Fibroblast of skin of left biceps (primary cell): ENCODE data around the gene GRIN2B.
A peak's percentile ranks its signal among the peaks of the same experiment; 100 is the strongest.

ENCODE experiments used
- DNase-seq, 2 experiments: peaks; one replicate each; pipeline ENCODE4 v3.0.0-alpha.2; 2013; ENCODE audit warnings: low read depth in 2 of 2

The GRIN2B gene

GRCh38 chr12:13957576-13957975, 23.8 kb downstream of the GRIN2B start:
- no peak for DNase-seq

GRCh38 chr12:13956060-13956590, 25.3 kb downstream of the GRIN2B start:
- no peak for DNase-seq

- DNase-seq = no peak
Measured at GRCh38 chr12:13952096-13952495, 29.3 kb downstream of the GRIN2B start.

- no peak for DNase-seq
Measured at GRCh38 chr12:13950502-13950901, 30.9 kb downstream of the GRIN2B start.

- DNase-seq = no peak
Measured at GRCh38 chr12:13948621-13949020, 32.8 kb downstream of the GRIN2B start.

- no peak for DNase-seq
Measured at GRCh38 chr12:13947276-13947946, 34.0 kb downstream of the GRIN2B start.

- DNase-seq = no peak
Measured at GRCh38 chr12:13945641-13946040, 35.8 kb downstream of the GRIN2B start.

GRCh38 chr12:13945236-13945635, 36.2 kb downstream of the GRIN2B start:
- no peak for DNase-seq

- DNase-seq = no peak
Measured at GRCh38 chr12:13942826-13943225, 38.6 kb downstream of the GRIN2B start.

DNA sequence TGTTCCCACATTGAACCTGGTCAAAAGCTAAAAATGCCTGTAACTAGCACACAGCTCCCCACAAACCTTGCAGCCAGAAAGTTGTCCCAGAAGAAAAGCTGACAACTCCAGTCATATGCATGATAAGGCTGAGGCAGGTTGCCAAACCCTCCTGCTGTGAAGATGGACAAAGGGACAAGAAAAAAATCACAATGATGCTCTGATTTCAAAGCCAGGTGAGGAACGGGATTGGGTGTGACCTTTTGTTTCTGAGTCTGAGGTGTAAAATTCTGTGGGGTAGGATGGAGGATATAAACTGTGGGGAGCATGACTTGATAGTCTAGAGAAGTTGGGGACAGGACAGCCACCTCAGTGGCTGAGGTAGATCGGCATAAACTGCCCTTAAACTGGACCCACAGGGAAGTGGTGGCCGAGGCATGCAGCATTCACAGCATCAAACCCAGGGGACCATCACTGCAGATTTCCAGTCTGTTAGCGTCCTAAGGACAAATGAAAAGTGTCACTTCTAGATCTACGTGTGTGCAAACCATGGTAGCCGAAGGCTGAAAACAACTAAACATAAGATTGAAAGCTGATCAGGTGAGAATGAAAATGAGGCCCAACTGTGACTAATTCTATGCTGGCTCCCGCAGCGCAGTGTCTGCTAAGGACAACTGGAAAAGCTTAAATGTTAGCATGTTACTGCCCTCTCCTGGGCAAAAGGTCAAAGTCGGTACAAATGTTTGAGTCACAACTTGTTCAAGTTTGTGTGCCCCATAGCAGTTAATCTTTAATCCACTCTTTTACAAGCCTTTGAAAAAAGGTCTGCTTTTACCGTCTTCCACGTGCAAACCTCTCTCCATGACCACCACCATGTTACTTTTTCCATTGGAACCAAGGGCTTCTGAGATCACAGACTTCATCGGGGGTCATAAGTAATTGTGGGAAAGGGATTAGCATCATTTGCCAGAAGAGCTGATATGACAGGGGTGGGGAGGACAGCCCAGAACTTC, 39.8 kb downstream of the GRIN2B start:
- peak in 1 of 2 experiments; percentile 1 for DNase-seq

DNA sequence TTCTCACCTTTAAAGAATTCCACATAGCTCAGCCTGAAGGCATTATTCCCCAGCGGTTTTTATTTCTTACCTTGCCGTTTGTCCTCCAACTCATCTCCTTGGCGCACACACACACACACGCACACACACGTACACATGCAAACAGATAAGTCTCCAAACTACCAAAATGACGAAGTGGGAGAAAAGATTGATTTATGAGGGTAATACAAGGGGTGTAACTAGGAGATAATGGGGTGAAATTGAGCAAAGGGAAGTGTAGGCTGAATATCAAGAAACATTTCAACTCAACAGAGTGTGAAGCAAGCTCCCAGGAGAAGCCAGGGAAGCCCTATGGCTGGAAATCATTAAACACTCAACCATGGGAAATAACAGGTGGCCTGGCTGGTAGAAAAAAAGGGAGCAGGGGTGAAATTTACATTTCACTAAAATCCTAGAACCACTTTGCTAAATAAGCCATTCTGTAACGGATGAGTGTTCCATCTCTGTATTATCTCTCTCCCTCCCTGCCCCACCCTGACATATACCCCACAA, 41.0 kb downstream of the GRIN2B start:
- no peak for DNase-seq

- no peak for DNase-seq
Measured at GRCh38 chr12:13937735-13938134, 43.7 kb downstream of the GRIN2B start.

DNA sequence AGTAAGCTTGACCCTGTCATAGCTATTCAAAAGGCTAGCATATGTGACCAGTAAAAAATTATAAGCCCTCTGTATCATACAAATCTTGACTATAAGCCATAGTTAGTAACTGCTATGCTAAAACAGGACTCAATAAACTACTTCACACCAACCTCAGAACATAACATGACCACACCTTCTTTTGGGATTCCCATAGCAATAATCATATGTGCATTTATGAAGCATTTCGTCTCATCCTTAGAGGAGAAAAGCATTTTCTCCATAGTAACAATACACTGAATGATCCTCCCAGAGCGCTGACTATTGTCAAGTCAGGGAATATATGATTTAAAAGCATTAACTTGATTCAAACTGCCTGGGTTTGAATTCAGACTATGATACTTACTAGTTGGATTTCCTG, 46.2 kb downstream of the GRIN2B start:
- DNase-seq = no peak
